Adipose tissue (tissue), 3 donors: ENCODE data around the gene KBTBD13. TPM values are rescaled to one million over a fixed set of nuclear protein-coding genes. Genes with fewer than 3 reads are reported as not detected.
"Not testable (repeated sequence)": the region's sequence is repeated elsewhere in the genome, so short reads cannot be mapped to it uniquely, and the experiment has no call there.

Experiments
- H3K27ac ChIP-seq: one replicate; pipeline ENCODE4 v1.5.1; 2013; ENCODE audit warnings: low read depth, low read length
- WGBS, 3 donors: extraction: QIAGEN DNeasy Blood & Tissue Kit; methylation state at CpG; one replicate each; pipeline ENCODE4 v1.1.7; 2013; 5-methylcytosine and 5-hydroxymethylcytosine counted together
- polyA plus RNA-seq, 3 donors: library from polyadenylated mRNA; stranded (reverse); fragments of 200-250 nt; gene quantifications; one replicate each; pipeline ENCODE4 v1.2.3, GENCODE V29; 2013
- donor health status: healthy with polysubstance abuse.
- donor health status: Bipolar disorder and iron deficiency.
- donor health status: healthy.

The KBTBD13 gene
- polyA plus RNA-seq, 3 donors, result 0.03 TPM; not detected in 2

GRCh38 chr15:65083262-65083701 lies 6.7 kb downstream of the KBTBD13 start:
- WGBS, 3 donors, result 27 to 63% (median 59%) methylated on average over 7 of the region's 7 CpGs
- H3K27ac ChIP-seq, result no peak overlapping the region

GRCh38 chr15:65084500-65085206 lies 8.1 kb downstream of the KBTBD13 start:
- 78 to 85% (median 85%) methylated on average over 7 of the region's 7 CpGs for WGBS, 3 donors
- H3K27ac ChIP-seq, result no peak overlapping the region

GRCh38 chr15:65085207-65085753 lies 8.7 kb downstream of the KBTBD13 start:
- WGBS, 3 donors, result 63 to 79% (median 71%) methylated on average over 6 to 8 of the region's 8 CpGs

GRCh38 chr15:65085990-65086679 lies 9.6 kb downstream of the KBTBD13 start:
- no peak overlapping the region for H3K27ac ChIP-seq
- 74 to 86% (median 82%) methylated on average over 6 of the region's 6 CpGs for WGBS, 3 donors

More at GRCh38 chr15:65085207-65085753, 8.7 kb downstream of the KBTBD13 start:
- no peak overlapping the region for H3K27ac ChIP-seq

- H3K27ac ChIP-seq, result no peak overlapping the region
- 51 to 72% (median 62%) methylated on average over 6 of the region's 6 CpGs for WGBS, 3 donors
Measured at GRCh38 chr15:65086680-65087111, 10.2 kb downstream of the KBTBD13 start.

GRCh38 chr15:65087411-65087810 lies 10.9 kb downstream of the KBTBD13 start:
- 86 to 88% (median 88%) methylated on average over 3 of the region's 3 CpGs for WGBS, 3 donors
- H3K27ac ChIP-seq, result no peak overlapping the region

GRCh38 chr15:65087873-65088642 lies 11.5 kb downstream of the KBTBD13 start:
- 80 to 85% (median 83%) methylated on average over 13 of the region's 13 CpGs for WGBS, 3 donors
- no peak overlapping the region for H3K27ac ChIP-seq

GRCh38 chr15:65088643-65089021 lies 12.1 kb downstream of the KBTBD13 start:
- WGBS, 3 donors, result 62 to 69% (median 68%) methylated on average over 6 of the region's 6 CpGs

GRCh38 chr15:65089206-65089824 lies 12.8 kb downstream of the KBTBD13 start:
- no peak overlapping the region for H3K27ac ChIP-seq
- WGBS, 3 donors, result 45 to 71% (median 67%) methylated on average over 5 of the region's 5 CpGs

More at GRCh38 chr15:65088643-65089021, 12.1 kb downstream of the KBTBD13 start:
- no peak overlapping the region for H3K27ac ChIP-seq

GRCh38 chr15:65091946-65092770 lies 15.6 kb downstream of the KBTBD13 start:
- H3K27ac ChIP-seq, result no peak overlapping the region
- WGBS, 3 donors, result 61 to 83% (median 69%) methylated on average over 12 of the region's 12 CpGs

GRCh38 chr15:65092911-65093792 lies 16.6 kb downstream of the KBTBD13 start:
- H3K27ac ChIP-seq, result no peak overlapping the region
- WGBS, 3 donors, result 89 to 93% (median 92%) methylated on average over 16 to 17 of the region's 17 CpGs

GRCh38 chr15:65093793-65094170 lies 17.2 kb downstream of the KBTBD13 start:
- not testable (repeated sequence) for H3K27ac ChIP-seq
- 93 to 96% (median 95%) methylated on average over 13 of the region's 13 CpGs for WGBS, 3 donors

- no peak overlapping the region for H3K27ac ChIP-seq
- 81 to 89% (median 86%) methylated on average over 13 to 14 of the region's 14 CpGs for WGBS, 3 donors
Measured at GRCh38 chr15:65094294-65094995, 17.9 kb downstream of the KBTBD13 start.

GRCh38 chr15:65095011-65095746 lies 18.6 kb downstream of the KBTBD13 start:
- H3K27ac ChIP-seq, result no peak overlapping the region
- WGBS, 3 donors, result 67 to 72% (median 72%) methylated on average over 5 of the region's 5 CpGs

- H3K27ac ChIP-seq, result no peak overlapping the region
- WGBS, 3 donors, result 76 to 93% (median 88%) methylated on average over 6 of the region's 6 CpGs
Measured at GRCh38 chr15:65095747-65096104, 19.2 kb downstream of the KBTBD13 start.
